HG03025 (cell line): ENCODE measurements around the gene KIF27.
"Not testable (repeated sequence)": the region's sequence is repeated elsewhere in the genome, so short reads cannot be mapped to it uniquely, and the experiment has no call there.

Source experiments
- ATAC-seq: cut with Tn5 transposase; IDR thresholded peaks from one replicate; pipeline ENCODE4 v1.9.1; 2021; ENCODE audit warnings: mild to moderate bottlenecking, moderate library complexity; ENCODE audit not compliant: unreplicated experiment, low FRiP score

Gene KIF27

GRCh38 chr9:83920927-83921707 lies at the start of gene KIF27:
Gene KIF27 (minus strand): TSS chr9:83921432. CDS start chr9:83915591, 5,841 bp downstream.
- ATAC-seq, result peak; percentile 97

- ATAC-seq, result no peak
Measured at GRCh38 chr9:83969602-83970001, 48.4 kb upstream of the KIF27 start.

GRCh38 chr9:83967073-83967472 lies 45.8 kb upstream of the KIF27 start:
- ATAC-seq, result no peak

GRCh38 chr9:83966209-83966582 lies 45.0 kb upstream of the KIF27 start:
- ATAC-seq, result no peak

GRCh38 chr9:83965350-83966208 lies 44.3 kb upstream of the KIF27 start:
- no peak for ATAC-seq

GRCh38 chr9:83964973-83965349 lies 43.7 kb upstream of the KIF27 start:
- ATAC-seq, result no peak

GRCh38 chr9:83962165-83962564 lies 40.9 kb upstream of the KIF27 start:
- ATAC-seq, result no peak

- no peak for ATAC-seq
Measured at GRCh38 chr9:83960991-83961390, 39.8 kb upstream of the KIF27 start.

- ATAC-seq, result no peak
Measured at GRCh38 chr9:83959061-83959460, 37.8 kb upstream of the KIF27 start.

GRCh38 chr9:83957248-83957513 lies 35.9 kb upstream of the KIF27 start:
- no peak for ATAC-seq

- peak; percentile 85 for ATAC-seq
Measured at GRCh38 chr9:83956436-83957247, 35.4 kb upstream of the KIF27 start.

- peak; percentile 55 for ATAC-seq
Measured at GRCh38 chr9:83956086-83956435, 34.8 kb upstream of the KIF27 start.

GRCh38 chr9:83948096-83948495 lies 26.9 kb upstream of the KIF27 start:
- not testable (repeated sequence) for ATAC-seq

GRCh38 chr9:83940590-83941303 lies 19.5 kb upstream of the KIF27 start:
- no peak for ATAC-seq

GRCh38 chr9:83937861-83938455 lies 16.7 kb upstream of the KIF27 start:
- ATAC-seq, result no peak

GRCh38 chr9:83936523-83936922 lies 15.3 kb upstream of the KIF27 start:
- ATAC-seq, result no peak

- ATAC-seq, result no peak
Measured at GRCh38 chr9:83935276-83935935, 14.2 kb upstream of the KIF27 start.

- no peak for ATAC-seq
Measured at GRCh38 chr9:83934569-83935275, 13.5 kb upstream of the KIF27 start.

GRCh38 chr9:83933790-83934189 lies 12.6 kb upstream of the KIF27 start:
- ATAC-seq, result no peak
